SH-SY5Y (cell line): ENCODE measurements around the gene NRAP.

Experiments used
- GATA2 ChIP-seq: IDR thresholded peaks from 2 replicates; pipeline ENCODE4 v1.6.1; 2011; ENCODE audit warnings: mild to moderate bottlenecking, low read depth, low read length
- GATA3 ChIP-seq: IDR thresholded peaks from 2 replicates; pipeline ENCODE4 v1.6.1; 2011; ENCODE audit warnings: low read depth, mild to moderate bottlenecking, low read length, moderate library complexity

DNA sequence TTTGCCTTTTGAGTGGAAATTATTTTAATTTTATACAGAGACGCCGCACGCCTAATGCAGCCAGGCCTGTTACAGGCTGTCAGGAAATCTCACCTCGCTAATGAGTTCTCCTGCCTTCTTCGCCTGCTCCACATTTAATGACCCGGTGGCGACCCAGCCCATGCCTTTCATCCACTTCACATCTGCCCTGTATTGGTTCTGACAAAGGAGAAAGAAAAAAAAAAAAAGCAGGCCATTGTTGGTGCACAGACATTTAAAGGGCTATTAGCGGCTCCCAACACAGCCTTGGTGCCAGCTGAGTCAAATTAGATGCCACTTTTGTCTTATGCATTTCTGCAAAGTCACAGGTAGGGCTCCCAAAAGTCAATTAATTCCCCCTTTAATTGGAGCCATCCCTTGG is 43.3 kb downstream of the NRAP start:
- TF ChIP-seq GATA2 = no peak
- no peak for TF ChIP-seq GATA3
